HG02938 (cell line): ENCODE data around the gene OXSR1.
"Not testable (repeated sequence)": the region's sequence is repeated elsewhere in the genome, so short reads cannot be mapped to it uniquely, and the experiment has no call there.

Experiments
- ATAC-seq: cut with Tn5 transposase; IDR thresholded peaks from one replicate; pipeline ENCODE4 v1.9.1; 2021; ENCODE audit warnings: mild to moderate bottlenecking, moderate library complexity; ENCODE audit not compliant: unreplicated experiment

Gene OXSR1

DNA sequence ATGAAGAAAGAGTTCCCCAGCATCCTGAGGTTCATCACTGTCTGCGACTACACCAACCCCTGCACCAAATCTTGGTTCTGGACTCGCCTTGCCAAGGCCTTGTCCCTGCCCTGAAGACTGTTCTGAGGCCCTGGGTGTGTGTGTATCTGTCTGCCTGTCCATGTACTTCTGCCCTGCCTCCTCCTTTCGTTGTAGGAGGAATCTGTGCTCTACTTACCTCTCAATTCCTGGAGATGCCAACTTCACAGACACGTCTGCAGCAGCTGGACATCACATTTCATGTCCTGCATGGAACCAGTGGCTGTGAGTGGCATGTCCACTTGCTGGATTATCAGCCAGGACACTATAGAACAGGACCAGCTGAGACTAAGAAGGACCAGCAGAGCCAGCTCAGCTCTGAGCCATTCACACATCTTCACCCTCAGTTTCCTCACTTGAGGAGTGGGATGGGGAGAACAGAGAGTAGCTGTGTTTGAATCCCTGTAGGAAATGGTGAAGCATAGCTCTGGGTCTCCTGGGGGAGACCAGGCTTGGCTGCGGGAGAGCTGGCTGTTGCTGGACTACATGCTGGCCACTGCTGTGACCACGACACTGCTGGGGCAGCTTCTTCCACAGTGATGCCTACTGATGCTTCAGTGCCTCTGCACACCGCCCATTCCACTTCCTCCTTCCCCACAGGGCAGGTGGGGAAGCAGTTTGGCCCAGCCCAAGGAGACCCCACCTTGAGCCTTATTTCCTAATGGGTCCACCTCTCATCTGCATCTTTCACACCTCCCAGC, 24.0 kb upstream of the OXSR1 start:
- no peak for ATAC-seq

DNA sequence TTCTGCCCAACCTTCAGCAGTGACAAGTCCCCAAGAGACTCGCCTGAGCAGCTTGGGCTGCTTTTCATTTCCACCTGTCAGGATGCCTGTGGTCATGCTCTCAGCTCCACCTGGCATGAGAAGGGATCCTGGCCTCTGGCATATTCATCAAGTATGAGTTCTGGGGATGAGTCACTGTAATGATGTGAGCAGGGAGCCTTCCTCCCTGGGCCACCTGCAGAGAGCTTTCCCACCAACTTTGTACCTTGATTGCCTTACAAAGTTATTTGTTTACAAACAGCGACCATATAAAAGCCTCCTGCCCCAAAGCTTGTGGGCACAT, 23.4 kb upstream of the OXSR1 start:
- ATAC-seq: no peak

DNA sequence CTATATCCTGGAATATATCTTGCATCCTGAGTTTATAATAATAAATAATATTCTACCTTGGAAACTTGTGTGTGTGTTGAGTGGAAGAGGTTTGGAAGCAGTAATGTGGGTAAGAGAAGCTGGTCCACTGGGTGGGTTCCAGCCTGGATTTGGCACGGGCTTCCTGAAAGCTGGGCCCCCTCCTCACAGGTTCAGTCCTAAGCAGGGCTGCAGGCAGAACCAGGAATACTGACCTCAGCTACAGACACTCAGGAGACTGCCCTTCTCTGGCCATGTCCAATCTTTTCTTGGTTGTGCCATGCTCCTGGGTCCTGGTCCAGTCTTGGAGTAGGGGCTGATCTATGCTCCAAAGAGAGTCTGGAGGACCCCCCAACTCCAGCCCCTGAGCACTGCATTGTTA, 22.4 kb upstream of the OXSR1 start:
- ATAC-seq: no peak

DNA sequence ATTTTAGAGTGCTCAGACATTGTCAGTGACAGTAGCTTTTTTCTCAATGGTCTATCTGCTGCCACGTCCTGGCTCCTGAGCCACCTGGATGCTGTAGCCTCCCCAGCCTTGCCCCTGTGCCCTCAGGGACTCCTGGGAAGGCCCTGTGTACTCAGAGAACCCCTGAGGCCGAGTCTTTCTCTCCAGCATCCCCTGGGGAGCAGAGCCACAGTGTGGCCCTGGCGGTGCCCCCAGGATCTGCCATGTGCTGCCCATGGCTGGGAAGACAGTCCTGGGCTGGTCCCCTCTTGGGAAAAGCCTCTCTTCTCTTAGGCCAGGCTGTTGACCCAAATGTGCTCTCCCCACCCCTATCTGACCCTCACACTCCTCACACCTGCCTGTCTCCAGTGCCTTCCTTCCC, 21.8 kb upstream of the OXSR1 start:
- no peak for ATAC-seq

DNA sequence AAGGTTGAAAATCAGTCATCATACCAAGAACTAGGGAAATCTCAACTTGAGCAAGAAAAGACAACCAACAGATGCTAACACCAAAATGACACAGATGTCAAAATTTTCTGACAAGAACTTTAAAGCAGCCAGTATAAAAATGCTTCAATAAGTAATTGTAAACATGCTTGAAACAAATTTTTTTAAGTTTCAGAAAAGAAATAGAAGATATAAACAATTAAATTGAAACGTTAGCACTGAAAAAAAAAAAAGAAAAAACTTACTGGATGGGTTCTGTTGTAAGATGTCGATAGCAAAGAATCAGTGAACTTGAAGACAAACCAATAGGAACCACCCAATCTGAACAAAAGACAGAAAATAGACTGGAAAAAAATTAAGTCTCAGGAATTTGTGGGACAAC, 18.8 kb upstream of the OXSR1 start:
- ATAC-seq: no peak

DNA sequence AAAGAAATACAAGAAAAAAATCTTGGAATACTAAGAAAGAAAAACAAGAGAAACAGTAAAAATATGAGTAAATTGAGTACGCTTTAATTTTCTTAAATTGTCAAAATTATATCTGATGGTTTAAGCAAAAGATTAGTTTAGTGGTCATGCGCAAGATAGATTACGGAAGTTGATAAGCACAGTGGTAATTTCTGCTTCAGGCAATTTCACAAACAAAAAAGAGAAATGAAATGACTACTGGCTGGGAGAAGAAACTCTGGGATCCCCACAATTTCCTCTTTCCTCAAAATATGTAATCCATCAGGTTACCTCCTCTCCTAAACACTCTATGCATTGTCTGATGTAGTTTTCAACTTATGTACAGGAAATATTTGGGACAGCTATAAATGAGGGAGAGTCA, 17.9 kb upstream of the OXSR1 start:
- ATAC-seq: no peak

DNA sequence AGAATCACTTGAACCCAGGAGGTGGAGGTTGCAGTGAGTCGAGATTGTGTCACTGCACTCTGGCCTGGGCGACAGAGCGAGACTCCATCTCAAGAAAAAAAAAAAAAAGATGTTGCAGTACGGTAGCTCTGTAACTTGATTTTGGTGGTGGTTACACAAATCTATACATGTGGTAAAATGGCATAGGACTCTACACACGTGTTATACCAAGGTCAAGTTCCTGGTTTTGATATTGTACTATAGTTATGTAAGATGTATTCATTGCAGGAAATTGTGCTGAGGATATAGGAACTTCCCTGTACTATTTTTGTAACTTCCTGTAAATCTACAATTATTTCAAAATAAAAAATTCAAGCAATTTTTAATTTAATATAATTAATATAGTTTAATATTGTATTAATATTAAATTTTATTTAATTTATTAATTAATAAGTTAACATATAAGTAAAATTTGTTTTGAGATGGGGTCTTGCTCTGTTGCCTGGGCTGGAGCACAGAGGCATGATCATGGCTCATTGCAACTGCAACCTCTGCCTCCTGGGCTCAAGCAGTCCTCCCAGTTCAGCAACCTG, 16.9 kb upstream of the OXSR1 start:
- ATAC-seq: no peak

DNA sequence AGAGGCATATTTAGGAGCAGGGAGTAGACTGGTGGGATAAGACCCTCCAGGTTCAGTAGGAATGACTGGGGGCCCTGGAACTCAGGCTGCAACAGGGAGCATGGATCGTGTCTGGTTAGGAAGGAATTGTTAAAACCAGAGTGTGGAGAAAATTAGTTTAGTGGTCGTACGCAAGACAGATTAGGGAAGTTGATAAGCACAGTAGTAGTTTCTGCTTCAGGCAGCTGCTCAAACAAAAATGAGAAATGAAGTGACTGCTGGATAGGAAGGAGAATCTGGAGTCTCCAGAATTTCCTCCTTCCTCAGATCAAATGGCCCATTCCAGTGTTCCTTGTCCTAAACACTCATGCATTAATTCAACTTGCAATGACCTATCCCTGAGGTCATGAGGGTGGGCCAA, 15.6 kb upstream of the OXSR1 start:
- no peak for ATAC-seq

DNA sequence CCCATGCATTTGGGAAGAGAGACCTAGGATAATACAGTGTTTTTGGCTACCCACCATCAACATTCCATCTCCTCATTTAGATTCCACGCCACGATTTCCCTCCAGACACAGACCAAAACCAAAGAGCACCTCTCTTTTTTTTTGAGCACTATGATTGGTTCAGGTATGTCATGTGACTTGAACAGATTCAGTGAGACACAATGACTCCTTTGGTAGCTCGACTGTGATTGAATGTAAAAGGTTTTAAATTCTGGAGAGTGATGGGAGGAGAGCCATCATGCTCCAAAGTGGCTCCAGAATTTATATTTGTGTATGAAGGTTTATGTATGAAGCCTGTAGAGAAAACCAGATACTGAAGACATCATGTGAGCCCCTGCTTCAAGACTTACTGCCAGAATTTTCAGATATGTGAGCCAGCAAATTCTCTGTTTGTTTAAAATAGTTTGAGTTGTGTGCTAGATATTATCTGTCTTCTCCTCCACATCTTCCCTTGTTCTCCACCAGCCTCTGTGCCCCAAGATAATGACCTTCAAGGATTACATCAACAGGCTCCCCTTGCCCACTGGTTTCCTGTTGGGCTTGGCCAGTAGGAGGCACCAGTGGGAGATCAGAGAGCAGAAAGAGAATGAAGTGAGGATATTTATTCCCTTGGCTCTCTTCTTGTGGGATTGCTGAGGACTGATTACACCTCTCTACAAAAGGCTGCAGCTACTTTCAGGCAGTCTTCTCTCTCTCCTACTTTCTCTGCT, 14.4 kb upstream of the OXSR1 start:
- ATAC-seq: no peak

DNA sequence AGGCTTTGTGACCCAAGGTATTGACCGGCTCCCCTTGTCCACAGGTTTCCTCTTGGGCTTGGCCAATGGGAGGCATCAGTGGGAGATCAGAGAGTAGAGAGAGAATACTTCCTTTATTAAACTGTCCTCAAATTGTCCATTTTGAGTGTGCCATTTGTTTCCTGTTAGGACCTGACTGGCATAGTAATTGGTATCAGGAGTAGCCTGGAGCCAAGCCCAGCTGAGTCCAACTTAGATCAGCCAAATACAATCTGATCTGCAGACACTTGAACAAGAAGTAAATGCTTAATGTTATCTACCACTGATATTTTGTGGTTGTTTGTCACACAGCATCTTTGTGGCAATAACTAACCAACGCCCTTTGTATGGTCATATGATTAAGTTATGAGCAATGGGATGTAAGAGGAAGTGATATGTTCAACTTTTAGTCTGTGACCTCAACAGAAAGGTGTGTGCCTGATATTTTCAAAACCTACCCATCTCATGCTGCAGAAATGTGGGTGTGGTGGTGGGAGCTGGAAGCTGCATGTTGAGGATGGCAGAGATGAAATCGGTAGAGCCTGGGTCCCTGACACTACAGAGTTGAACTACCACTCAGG, 13.6 kb upstream of the OXSR1 start:
- ATAC-seq: no peak

DNA sequence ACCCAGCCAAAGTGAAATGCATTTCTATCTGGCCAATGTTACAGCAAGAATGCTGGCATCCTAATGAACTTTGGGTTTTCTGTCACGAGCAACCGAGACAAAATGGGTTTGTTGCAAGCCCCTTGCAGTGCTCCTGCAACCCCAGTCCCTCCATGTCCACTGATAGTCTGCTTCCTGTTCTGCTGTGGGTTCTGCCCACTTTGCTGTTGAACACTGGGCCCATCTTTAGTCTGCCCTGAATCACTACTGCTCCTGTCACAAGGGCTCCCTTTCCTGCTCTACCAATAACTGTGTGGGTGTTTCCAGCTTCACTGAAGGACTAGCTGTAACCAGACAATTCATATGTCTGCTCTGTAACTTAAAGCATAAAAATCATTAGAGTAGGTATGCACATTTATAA, 12.7 kb upstream of the OXSR1 start:
- no peak for ATAC-seq

DNA sequence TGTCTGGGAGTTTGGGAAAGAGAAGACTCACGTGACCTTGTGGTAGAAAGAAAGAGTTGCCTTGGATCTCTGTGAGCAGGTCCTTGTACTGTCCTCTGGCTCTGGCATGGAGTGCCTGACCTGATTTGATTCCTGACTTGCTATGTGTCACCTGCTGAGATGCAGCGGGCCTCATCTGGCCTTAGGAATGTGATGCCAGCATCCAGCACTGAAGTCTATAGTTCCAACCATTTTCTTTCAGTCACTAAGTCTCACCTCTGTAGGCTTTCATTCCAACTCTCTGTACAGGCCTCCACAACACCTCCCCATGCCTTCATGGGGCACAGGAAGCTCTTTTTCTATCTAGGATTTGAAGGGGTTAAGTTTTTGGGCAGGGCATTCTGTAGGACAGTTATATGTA, 12.1 kb upstream of the OXSR1 start:
- ATAC-seq: no peak

DNA sequence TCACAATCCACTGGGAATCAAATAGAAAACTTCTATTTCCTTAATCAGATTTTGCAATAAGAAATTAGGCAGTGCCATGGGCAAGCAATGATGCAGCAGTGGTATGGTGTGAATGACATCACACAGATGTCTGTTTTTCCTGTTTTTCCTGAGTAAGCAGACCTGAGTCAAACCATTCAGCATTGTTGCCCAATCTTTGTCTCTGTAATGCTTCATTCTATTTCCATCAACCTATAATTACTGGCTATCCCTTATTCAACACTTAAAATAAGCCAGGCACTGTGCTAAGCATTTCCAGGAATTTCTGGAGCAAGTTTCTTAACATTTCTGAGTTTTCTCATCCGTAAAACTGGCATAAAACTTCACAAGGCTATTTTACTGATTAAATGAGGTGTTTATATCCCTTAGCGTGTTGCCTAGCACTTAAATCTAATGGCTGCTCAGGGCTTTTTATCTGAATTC, 11.3 kb upstream of the OXSR1 start:
- ATAC-seq: no peak

DNA sequence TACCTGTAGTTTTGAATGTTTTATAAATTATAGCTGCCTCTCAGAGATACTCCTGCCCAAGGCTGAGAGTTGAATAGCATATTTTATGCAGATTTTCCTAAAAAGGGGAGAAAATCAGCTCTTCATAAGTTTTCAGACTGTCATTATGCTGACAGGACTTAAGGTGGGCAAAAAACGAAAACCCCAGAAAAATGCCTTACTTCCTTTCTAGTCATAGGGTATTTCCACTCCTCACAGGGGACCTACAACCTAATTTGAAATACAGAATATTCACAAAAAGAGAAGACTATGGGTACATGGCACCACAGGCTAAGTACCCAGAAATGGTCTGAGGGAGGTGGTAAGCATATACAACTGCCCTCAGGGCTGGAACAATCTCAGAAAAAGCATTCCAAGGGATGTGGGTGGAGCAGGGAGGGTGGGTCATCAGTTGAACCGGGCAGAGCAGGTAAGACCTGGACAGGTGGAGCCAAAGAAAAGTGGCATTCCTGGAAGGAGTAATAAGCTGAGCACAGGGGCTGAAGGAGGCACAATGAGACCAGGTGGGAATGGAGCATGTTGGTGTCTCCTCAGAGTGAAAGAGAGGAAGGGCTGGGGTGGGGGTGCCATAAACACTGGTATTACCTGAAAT, 10.6 kb upstream of the OXSR1 start:
- no peak for ATAC-seq

DNA sequence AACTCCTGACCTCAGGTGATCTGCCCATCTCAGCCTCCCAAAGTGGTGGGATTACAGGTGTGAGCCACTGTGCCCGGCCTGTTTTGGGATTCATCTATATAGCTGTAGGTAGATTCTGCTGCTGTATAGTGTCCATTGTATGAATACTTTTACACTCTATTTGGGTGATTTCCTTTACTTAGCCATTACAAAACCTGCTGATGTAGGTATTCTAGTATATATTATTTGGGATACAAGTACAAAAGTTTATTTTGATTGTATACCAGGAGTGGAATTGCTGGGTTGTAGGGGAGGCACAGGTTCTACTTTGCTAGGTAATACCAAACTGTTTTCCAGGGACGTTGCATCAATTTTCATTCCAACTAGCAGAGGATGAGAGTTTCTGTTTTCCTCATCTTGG, 9.5 kb upstream of the OXSR1 start:
- ATAC-seq: no peak

DNA sequence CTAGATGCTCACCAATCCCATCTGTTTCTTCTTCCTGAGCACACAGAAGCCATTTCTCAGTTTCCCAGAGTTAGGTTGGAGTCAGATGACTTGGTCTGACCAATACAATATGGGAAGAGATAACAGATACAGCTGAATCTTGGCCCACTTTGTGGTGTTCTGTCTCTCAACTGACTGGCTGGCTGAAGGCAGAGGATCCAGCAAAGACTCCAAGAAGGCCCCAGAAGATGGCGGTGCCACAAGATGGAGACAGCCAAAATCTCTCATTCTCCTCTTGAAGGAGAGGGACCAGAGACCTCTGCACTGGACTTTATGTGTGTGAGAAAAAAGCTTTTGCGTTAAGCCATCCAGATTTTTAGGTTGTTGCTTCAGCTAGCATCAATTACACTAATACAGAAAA, 8.2 kb upstream of the OXSR1 start:
- ATAC-seq: no peak

DNA sequence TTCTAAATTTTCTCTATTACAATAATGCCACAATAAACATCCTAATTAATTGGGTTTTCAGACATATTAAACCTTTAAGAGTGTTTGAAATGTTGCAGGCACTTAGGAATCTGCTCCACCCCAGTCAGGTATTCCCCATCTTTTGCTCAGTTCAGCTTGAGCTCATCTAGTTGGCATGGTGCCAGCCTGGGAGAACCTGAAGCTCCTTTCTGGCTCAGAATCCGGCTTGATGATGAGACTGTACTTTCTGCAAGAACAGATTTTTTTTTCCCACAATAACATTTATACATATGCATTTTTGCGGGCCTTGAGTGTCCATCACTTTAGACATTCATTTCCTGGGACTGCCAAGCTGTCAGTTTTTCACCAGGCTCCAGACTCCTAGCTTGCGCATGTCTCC, 7.7 kb upstream of the OXSR1 start:
- ATAC-seq: no peak

DNA sequence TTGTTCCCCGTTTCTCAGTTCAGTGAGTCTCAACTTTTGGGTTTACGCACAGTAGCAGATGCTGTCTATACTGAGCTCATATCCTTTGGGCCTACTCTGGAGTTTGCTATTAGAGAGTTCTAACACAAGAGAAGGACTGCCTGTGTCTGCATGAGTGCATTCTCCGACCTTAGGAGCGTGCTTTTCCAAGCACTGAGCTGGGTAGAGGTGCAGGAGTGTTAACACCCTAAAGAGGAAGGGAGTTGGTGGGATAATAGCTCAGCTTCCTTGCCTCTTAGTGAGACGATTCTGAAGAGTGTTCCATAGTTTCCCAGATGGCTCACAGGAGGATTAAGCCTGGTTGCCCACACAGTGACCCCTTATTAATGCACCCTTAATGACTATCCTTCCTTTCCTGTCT, 6.9 kb upstream of the OXSR1 start:
- no peak for ATAC-seq

DNA sequence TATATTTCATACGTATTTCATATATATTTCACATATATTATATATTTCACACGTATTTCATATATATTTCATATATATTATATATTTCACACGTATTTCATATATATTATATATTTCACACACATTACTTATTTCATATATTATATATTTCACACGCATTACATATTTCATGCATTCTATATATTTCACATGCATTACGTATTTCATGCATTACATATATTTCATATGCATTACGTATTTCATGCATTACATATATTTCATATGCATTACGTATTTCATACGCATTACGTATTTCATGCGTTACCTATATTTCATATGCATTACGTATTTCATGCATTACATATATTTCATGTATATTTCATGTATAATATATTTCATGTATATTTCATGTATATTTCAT, 4.6 kb upstream of the OXSR1 start:
- not testable (repeated sequence) for ATAC-seq

DNA sequence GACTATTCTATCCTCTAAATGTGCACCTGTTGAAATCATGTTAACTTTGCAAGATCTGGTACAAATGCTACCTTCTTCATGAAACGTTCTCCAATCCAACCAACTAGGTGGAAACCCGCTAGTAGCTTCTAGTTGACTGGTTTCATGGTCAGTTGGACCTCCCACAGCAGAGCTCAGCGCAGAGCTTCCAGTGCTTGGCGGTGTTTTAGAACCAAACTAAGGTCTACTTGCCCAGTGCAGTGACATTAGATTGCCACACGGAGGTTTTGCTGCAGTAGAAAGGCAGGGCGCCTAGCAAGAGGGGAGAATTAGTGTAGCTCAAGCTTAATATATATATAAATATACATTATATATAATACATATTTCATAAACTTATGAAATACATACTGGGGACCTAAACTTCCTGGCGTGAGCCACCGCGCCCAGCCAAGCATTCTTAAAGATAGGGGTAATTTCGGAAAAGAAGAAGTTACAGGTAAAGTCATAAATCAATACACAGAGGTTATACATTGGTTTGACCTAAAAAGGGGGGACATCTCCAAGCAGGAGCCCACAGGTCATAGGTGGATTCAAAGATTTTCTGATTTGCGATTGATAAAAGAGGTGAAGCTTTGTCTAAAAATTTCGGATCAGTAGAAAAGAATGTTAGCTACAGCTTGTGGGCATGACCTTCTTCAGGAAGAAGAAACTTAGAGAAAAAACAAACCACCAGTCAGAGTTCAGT, 2.1 kb upstream of the OXSR1 start:
- no peak for ATAC-seq
